ENCODE results near the gene XRCC3.

XRCC3 gene

DNA sequence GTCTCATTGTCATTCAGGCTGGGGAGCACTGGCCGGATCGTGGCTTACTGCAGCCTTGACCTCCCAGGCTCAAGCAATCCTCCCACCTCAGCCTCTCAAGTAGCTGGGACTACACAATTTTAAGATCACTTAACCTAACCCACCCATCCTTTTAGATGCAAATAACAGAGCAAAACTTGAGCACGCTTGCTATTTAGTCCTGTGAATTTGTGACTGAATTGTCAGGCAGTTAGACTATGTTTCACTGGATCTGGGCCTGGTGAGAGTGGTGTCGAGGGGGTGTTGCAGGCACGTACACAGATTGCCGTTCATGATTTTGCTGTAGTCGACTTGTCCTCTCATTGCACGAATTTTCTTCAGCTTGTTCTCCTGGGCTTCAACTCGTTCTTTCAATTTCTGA is 38.5 kb upstream of the XRCC3 start:
- TF ChIP-seq, protein P1, sequence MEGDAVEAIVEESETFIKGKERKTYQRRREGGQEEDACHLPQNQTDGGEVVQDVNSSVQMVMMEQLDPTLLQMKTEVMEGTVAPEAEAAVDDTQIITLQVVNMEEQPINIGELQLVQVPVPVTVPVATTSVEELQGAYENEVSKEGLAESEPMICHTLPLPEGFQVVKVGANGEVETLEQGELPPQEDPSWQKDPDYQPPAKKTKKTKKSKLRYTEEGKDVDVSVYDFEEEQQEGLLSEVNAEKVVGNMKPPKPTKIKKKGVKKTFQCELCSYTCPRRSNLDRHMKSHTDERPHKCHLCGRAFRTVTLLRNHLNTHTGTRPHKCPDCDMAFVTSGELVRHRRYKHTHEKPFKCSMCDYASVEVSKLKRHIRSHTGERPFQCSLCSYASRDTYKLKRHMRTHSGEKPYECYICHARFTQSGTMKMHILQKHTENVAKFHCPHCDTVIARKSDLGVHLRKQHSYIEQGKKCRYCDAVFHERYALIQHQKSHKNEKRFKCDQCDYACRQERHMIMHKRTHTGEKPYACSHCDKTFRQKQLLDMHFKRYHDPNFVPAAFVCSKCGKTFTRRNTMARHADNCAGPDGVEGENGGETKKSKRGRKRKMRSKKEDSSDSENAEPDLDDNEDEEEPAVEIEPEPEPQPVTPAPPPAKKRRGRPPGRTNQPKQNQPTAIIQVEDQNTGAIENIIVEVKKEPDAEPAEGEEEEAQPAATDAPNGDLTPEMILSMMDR (IDR thresholded peaks at IDR 0.05; ENCODE audit: borderline replicate concordance, insufficient read depth, low read depth, low read length): no peak

DNA sequence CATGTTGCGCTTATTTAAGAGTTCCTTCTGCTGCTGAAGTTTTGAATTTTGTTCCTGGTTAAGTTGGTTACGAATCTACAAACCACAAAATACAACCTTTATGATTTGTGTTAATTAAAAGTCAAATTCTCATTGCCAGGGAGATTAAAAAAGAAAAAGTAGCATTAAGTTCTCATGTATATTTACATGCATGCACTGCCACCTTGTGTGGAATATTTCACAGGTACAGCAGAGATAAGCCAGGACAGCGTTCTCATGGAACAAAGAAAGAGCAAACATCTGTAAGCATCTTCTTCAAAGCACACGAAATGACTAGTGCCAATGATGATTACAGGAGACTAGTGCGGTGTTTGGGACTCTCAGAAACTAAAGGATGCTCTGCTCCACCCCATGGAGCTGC is 34.6 kb upstream of the XRCC3 start:
- TF ChIP-seq, protein P1 (IDR thresholded peaks at IDR 0.05; ENCODE audit: borderline replicate concordance, insufficient read depth, low read depth, low read length): no peak
- H3K4me3 ChIP-seq (ENCODE audit: low read depth, low read length): no peak overlapping the region

More for the DNA sequence above, 38.5 kb upstream of the XRCC3 start:
- no peak overlapping the region for H3K4me3 ChIP-seq (ENCODE audit: low read depth, low read length)

DNA sequence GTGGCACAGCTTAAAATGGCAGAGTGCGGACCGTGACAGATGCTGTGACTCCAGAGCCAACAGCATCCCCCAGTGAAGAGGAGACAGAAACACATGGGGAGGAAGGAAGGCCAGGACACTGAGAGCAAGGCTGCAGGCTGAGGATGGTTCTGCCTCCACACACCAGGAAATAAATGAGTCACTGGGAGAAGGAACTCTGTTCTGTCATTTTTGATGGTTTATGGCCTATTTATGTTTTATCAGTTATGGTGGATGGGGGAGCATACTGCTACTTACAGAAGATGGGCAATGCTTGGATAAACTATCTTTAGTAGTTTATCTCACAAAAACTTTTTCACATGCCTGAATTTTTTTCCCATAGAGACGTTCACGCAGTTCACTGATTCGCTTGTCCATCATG is 34.2 kb upstream of the XRCC3 start:
- H3K4me3 ChIP-seq (ENCODE audit: low read depth, low read length): no peak overlapping the region
- TF ChIP-seq, protein P1 (IDR thresholded peaks at IDR 0.05; ENCODE audit: borderline replicate concordance, insufficient read depth, low read depth, low read length): no peak

DNA sequence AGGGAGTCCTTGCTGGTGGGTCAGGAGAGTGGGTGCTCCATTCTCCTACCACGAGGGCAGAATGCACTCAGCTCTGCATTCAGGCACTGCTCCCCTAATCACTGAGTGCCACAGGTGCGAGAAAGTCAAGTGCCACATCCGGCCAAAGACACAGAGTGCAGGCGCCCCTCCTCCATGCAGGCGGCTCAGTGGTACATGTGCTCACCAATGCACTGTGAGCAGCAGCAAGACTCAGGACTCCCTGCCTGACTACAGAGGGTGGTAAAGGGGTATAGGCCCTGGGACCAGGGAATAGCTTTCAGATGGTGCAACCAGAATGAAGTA is 33.2 kb upstream of the XRCC3 start:
- no peak overlapping the region for H3K4me3 ChIP-seq (ENCODE audit: low read depth, low read length)
- TF ChIP-seq, protein P1 (IDR thresholded peaks at IDR 0.05; ENCODE audit: borderline replicate concordance, insufficient read depth, low read depth, low read length): no peak

DNA sequence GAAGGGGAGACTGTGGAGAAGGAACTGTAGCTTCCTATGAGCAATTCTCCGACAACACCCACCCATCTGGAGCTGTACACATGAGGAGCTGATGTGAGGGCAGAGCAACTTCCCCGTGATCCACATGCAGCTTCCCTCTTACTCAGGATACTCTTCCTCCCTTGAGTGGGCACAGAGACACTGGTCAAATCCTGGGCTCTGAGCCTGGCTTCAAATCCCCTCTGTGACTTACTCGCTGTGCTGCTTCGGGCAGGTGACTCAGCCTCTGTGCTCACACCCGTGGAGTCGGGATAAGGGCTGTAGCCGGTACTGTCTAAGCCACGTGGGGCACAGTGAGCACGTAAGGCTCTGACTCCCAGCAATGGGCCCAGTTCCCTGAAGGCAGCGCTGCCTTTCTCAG is 31.4 kb upstream of the XRCC3 start:
- no peak overlapping the region for H3K4me3 ChIP-seq (ENCODE audit: low read depth, low read length)
- TF ChIP-seq, protein P1 (IDR thresholded peaks at IDR 0.05; ENCODE audit: borderline replicate concordance, insufficient read depth, low read depth, low read length): no peak

DNA sequence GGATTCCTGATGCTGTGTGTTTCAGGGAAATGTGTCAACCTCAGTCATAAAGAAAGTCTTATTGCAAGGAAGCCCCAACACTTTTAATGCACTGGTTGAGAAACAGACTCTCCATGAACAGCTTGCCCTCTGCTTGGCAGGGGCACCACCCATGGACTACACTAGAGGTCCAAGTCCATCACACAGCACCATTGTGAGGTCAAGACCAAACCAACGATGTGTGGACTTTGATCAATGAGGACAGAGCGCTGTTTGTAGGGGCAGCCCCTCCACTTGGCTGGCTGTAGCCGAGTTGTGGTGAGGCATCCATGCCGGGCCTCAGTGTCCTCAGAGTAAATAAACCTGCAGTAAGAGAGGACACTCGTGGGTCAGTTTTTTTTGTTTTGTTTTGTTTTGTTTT is 30.2 kb upstream of the XRCC3 start:
- H3K4me3 ChIP-seq (ENCODE audit: low read depth, low read length): no peak overlapping the region
- TF ChIP-seq, protein P1 (IDR thresholded peaks at IDR 0.05; ENCODE audit: borderline replicate concordance, insufficient read depth, low read depth, low read length): no peak

DNA sequence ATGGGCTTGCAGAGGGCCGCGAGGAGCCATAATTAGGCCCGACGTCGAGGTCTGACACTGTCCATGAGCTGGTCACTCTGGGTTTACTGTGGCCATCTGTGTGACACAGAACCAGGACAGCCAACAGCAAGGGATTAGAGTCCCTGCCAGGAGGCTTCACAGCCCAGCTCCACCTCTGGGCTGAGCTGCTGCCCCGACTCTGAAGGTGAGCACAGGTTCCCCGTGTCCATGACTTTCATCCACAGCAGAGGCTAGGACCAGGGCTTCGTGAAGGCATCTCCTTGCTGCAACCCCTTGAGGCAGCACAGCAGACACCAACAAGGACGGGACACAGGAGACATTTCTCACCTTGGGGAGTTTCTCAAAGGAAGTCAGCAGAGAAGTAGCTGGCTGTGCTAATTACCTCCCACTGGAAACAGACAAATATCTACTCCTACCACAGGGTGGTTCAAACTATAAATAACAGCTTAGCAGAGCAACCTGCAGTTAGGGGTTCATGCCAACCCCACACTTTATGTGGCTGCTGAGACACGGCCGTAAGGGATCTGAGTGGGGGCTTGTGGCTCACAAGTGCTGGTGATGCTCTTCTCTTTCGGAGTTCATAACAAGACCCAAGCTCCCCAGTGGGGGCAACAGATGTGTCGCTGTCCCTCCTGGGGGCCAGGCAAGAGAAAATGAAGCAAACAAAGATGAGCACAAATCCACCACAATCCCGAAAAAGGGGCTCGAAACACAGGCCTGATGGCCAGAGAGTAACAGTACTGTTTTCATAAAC is 29.6 kb upstream of the XRCC3 start:
- TF ChIP-seq, protein P1 (IDR thresholded peaks at IDR 0.05; ENCODE audit: borderline replicate concordance, insufficient read depth, low read depth, low read length): no peak
- no peak overlapping the region for H3K4me3 ChIP-seq (ENCODE audit: low read depth, low read length)

Data from GM12875 (cell line).